NCI-H524 (cell line): Measurements from ENCODE around the gene MBD2.
A peak's percentile ranks its signal among the peaks of the same experiment; 100 is the strongest.

Experiments used
- DNase-seq, 2 experiments: peaks; one replicate each; lab custom pipeline; 2025; lab: John Stamatoyannopoulos, UW

MBD2 gene

DNA sequence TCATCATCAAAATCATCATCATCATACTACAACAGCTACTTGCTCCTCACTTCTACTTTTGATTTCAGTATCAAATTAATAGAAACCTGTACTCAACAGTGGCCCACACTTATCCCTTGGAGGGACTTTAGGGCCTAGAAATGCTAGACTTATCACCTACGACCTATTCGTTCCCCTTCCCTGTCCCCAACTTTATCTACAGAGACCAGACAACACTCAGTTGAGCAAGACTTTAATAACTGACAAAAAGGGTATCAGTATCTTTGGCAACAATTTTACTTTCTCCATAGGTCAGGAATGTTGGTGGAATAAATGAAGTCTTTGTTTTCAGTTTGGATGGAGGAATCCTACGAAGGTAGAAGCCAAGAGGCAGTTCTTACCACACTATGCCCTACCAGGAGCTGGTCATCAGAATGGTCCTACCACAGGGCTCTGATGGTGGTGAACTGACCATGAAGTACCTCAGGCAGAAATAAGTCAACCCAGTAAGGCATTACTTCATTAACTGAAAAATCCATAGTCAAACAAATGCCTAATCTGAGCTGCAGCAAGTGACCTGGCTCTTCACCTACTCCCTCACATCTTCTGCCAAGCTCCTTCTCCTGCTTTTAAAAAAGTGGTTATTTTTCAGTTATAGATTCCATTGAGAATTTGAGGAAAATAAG lies 26.6 kb downstream of the MBD2 start:
- DNase-seq: no peak

DNA sequence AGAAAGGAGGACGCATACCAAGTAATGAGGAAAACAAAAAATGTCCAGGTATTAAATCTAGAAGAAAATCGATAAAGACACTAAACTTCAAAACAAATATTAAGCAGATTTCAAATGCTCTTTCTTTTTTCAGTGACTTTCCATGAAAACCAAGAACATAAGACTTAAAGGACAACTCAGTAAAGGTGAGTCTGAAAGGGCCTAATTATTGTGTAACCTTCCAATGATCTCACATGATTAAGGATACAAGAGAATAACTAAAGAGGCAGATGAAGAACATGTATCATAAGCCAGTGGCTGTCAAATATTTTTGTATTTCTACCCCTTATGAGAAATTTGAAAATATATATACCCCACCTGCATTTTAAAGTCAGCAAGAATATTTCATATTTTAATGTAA lies 30.7 kb downstream of the MBD2 start:
- DNase-seq: no peak

DNA sequence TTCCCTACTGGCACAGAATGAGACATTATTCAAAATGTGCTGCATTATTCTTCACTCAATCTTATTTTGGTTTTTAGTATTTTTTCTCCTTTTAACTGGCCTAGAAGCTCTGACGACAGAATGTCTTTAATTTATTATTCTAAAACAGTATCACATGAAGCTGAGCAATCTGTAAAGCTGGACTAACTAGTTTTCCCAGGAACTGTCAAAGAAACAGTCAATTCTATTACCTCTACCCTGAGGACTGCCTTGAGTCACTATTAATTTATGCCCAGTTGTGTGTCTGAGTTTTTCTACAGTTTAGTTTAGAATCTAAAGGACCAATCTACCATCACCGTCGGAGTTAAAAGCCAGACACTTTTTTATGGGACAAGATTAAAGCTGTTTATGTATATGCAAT lies 31.6 kb downstream of the MBD2 start:
- no peak for DNase-seq

DNA sequence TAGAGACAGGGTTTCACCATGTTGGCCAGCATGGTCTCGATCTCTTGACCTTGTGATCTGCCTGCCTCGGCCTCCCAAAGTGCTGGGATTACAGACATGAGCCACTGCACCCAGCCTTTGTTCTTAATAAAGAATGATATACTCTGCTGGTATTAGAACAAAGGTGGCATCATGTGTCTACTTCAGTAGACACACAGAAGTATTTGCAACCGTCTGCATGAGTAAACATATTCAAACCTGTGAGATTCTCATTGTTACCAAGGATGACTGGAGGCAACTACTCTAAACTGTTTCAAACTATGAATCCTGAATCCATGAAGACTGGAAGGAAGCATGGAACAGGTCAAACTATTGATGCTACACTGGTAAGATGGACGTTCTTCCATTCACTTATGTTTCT lies 32.1 kb downstream of the MBD2 start:
- no peak for DNase-seq

DNA sequence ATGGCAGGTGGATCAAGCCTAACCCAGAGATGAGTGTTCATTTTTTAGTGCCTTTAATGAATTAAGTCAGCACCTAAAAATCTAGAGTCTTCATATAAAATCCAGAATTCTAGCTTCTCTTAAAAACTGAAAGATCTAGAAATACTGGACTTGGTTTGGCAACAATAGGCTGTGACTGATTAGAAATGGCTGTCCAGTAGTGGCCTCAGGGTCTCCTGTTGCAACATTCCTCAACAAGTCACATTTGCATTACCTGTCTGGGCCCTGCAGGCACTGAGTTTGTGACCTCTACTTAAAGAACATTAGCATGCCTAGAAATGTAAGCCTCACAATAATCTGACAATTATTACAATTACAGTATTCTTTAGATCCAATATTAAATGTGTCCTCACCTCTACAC lies 33.1 kb downstream of the MBD2 start:
- no peak for DNase-seq

DNA sequence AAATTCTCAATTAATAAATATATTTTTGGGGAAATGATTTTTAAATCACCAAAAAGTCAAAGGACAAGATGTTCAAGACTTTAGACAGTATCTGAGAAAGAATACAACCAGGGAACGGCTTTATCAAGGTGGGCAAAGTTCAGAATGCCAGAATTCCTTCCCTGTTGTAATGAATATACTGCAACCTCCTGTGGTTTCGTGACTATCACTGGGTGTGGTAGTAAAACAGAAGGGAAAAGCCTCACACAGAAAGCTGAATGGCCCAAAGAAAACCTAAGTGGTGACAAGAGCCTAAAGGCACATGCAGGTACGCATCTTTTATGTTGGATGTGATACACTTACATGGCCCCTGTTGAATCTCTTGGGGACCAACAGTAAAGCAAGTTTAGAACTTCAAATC lies 37.1 kb downstream of the MBD2 start:
- DNase-seq: no peak

DNA sequence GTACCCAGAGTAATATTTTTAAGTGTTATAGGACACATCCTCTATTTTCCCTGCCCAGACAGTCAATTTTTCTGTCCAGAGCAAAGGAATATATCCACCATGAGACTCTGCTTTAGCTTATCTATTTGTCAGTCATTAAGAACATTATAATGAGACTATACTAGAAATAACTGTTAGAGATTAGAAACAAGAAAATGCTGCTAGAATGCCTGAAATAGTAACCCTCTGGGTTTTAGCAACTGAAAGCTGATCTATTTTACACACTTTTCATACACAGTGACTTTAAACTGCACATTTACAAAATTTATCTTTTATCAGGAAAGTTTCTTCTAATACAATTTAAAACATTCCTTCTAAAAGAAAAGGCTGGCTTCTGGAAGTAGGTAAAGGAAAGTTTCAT lies 39.6 kb downstream of the MBD2 start:
- no peak for DNase-seq

DNA sequence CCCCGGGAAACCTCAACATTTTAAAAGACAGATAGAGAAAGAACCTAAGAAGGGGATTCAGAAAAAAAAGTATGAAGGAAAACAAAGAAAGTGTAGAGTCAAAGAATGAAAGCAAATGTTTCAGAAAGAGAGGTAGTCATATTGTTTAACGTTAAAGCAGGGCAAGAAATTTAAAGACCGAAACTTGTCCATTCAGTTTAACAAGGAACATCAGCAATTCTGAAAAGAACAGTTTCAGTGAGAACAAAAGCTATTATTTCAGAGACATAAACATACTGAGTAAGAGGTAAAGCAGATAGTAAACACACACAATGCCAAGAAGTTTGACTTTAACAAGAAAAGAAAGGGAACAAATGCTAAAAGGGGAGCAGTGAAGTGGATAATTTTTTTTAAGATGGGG lies 41.1 kb downstream of the MBD2 start:
- no peak for DNase-seq

DNA sequence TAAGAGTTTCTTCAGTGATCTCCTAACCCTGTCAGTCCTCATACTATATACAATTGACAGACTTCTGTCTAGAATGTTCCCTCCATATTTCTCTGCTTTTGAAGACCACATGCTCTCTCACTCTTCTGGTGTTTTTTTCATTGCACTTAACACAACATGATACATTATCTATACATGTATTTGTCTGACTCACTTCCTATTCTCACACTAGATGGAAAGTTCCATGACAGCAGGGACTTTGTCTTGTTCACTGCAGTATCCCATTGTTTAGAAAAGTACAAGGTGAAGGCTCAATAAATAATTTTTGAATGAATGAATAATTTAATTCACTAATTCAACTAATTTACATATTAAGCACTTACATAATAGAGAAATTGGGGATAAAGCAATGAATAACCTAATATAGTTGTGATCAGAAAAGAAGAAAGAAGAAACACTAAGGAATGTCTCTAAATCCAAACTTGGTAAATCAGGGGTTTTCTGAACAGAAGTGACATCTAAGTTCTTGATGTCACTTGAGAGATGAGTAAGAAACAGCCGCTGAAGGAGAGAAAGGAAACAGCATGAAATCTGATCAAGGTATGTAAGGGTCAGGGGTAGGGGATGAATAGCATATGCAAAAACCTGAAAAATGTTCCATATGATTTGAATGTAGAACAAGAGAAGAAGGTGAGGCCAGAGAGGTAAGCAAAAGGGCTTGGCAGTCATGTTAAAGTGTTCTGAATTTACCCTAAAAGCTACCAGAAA lies 42.4 kb downstream of the MBD2 start:
- no peak for DNase-seq

DNA sequence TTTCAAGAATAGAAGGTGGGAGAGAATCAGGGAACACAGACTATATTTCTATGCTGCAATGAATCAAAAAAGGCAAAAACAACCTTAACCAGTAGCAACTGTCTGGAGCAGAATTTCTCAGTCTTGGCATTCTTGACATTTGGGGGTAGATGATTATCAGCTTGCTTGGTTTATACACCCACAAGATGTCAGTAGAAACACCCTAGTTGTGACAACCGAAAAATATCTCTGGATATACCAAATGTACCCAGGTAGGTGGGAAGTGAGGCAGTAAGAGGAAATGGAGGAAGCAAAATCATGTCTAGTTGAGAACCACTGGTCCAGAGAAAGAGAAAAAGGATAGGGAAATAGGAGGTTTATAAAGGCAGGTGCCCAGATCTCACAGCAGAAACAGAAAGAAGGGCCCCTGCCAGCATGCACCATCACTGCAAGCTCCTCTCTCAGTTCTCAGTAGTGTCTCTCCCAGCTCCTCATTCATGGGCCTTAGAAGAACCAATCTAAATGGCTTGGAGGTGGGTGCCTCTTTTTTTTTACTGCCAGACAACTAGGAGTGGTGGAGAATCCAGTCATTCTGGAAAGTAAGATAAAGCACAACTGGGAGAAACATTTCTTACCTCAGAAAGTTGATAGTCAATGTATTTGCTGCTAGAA lies 50.4 kb downstream of the MBD2 start:
- no peak for DNase-seq

DNA sequence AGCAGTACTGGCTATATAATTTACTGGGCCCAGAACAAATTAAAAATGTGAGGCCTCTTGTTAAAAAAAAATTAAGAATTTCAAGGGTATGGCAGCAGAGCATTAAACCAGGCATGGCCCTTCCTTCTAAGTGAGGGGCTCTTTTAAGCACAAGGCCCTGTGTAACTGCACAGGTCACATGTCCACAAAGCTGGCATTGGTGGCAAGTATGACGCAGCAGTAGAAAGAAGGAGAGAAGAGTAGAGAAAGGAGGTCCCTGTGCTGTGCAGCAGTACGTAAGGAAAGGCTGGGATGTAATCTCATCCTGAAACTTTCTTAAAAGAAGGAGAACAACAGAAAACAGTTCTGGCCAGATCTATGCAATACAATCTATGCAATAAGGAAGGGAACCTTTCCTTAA lies 51.2 kb downstream of the MBD2 start:
- no peak for DNase-seq

DNA sequence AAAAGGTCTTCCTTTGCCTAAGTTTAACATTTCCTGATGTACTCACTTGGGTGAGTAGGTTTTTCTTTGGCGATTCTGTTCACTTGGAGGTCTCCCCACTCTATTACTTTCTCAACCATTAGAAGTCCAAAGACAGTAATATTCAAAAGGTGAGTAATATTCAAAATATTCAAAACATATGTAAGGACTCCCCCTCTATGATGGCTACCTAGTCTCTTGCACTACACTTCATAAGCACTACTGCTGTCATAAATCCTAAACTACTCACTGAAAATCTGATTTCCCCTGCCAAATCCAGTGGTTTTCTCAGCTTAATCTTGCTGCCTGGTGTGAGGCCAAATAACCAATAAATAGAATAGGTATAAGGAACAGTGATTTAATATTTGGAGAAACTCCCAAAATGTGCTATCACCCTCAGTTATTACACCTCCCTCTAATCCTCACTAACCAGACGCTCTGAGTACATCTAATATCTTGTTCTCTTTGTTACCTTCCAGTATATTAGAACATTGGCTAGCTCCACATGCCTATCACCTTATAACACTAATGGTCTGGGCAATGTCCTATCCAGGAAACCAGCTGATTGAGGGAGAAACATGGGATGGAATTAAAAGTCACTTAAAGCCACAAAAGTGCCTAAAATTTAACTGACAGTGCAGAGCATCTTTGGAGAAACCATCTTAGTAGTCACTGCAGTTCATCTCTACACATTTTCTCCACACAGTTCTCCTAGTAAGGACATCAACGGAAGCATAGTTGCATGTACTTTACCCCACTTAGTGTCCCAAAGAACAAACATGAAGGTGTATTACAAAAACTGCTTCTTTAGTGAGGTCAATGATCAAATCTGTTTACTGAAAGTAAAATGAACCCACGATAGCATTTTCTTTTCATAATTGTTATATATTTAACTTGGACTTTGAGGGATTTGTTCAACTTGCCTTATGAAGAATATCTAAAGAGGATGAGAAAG lies 54.8 kb downstream of the MBD2 start:
- DNase-seq: no peak

DNA sequence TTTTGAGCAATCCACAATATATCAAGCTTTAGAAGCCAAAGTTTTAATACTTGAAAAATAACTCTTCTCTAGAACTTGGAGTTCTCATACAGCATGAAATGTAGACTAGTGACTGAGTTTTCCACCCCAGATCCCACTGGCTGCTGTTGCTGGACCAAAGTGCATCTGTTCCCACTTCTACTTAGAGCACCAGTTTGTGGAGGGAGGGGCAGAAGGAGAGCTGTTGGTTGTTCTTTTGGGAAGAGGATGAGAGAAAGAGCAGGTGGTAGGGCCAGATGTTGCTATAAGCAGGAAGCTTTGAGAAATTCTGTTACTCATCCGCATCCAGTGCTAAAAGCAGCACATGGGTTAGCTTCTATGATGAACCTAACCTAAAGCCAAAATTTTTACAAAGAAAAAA lies 59.0 kb downstream of the MBD2 start:
- DNase-seq: peak; percentile 88 to 93

DNA sequence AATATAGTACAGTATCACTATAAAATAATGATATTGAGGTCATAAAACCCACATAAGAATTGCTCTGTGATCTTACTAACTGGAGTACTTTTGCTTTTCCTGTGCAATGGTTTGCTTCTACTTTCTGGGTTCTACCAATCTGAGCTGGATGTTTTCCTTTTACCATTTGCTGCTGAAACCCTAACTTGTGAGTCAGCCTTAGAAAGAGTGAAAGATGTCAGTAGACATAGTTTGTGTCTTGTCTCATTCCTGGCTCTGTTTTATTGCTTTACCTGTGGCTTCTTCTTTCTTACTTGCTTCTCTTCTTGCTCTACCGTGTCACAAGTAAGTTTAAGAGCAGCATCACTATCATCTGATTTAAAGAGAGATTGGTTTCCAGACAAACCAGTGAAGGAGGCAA lies 61.0 kb downstream of the MBD2 start:
- DNase-seq: no peak

DNA sequence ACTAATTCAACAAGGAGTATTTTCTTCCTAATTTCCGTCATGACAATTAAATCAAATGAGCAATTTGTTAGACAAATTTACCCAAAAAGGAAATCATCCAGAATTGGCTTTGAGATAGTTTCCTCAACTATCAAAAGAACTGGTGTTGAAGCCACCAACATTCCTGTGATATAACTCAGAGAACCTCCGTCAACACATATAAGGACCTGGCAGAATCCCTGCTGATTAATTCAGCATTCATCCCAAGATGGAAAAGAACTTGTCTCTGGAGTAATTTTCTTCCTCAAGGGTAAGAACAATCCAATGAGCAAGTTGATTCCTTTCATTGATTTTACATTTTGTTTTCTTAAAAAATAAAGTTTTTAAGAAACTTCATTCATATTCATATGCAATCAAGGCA lies 62.0 kb downstream of the MBD2 start:
- DNase-seq: no peak

DNA sequence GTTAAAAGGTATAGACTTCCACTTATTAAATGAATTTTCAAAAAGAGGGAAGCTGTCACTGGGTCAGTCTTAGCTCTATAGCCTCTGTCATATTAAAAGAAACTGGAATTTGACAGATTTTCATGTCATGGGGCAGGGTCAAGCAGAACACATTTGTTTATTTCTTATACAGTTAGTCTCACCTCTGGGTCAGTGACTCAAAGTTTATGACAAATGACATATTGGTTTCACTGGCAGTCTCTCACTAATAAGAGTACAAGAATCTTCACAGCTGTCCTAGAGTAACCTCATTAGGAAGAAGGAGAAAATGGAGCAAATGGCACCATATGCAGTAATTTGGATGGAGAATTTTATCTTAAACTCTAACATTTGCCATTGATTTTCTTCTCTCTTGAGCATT lies 63.2 kb downstream of the MBD2 start:
- no peak for DNase-seq

DNA sequence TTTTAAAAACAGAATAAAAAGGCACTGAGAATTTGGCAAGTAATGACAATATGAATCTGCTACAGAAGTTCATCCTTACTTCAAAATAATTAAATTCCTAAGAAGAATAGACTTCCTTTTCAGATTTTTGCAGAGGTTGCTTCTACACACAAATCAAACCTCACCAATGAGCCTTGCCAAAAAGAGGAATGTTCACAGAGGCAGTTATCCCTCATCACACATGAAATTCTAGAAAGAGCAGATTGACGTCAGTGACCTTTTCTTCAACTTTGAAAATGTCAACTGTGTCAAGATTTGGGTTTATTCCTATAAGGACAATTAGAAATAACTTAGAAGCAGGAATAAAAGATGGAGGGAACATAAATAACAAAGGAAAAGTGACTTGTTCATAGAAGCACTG lies 64.6 kb downstream of the MBD2 start:
- DNase-seq: no peak

DNA sequence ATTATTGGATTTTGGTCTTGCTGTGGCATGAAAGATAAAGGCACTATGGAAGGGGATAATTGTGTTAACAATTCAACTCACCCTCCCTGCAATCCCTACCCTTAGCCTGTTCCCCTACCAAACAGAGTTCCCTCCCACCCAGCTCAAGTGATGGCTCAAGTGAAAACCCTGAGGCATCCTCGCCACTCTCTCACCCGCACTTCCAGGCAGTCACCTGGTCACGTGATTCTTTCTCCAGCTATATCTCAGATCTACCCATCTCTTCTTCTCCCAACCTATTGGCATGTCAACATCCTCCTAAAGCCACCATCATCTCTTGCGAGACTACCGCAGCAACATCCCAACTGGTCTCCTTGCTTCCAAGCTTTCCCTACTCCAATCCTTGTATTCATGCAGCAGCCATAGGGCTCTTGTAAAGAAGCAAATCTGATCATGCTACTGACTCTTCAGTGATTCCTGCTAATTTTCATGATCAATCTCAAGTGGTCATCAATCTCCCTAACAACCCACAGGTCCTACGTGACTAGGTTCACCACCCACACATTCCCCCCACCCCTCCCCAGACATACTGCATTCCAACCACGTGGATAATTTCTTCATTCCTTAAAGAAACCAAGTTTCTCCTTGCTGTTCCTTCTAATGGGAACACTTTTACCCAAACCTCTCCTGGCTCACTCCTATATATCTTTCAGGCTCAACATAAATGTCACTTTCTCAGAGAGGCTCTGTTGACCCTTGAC lies 66.7 kb downstream of the MBD2 start:
- DNase-seq: no peak

DNA sequence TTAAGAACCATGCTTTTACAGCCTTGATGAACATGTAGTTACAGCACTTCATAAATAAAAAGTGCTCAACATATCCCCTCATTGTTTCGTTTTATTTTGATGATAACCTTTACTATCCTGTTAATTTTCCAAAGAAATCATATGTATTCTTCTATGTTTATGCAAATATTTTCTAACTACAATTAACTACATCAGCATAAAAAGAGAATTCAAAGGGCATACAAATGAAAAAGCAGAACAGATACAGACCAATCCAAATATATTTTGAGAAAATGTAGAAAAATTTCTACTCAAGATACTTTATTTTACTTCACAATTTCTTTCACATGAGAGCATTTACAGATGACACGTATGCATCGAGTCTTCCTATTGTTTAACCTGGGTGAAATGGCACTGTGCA lies 69.1 kb downstream of the MBD2 start:
- DNase-seq: no peak

DNA sequence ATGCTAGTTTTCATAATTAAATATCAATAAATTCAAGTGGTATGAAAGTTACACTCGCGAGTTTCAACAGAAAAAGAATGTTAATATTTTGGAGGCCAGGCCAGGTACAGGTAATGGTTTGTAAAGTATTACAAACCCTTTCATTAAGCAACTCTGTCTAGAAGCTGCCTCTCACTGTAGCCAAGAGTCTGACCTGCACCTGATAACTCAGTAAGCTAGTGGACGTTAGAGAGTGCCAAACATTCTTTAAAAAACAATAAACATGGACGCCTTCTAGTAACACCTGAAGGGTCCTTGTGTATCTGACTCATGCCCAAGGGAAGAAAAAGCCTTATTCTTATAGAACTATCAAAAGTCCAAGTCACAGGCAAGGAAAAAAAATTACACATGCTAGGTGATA lies 70.2 kb downstream of the MBD2 start:
- DNase-seq: no peak

DNA sequence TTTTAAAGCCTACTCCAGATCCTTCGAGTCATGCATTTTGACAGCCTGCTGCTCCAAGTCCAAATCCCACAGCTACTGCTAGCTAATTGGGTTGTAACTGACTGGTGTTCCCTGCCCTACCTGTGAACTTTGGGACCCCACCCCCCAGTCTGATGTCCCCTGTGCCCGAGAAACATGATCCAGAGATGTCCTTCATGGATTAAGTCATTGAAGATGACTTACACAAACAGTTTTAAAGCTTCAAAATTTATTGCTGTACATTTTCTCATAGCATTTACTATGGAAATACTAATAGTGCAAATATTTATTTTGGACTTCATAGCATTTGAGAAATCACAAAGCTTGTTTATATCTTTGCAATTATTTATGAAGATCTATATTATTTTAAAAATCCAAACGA lies 73.1 kb downstream of the MBD2 start:
- DNase-seq: no peak

DNA sequence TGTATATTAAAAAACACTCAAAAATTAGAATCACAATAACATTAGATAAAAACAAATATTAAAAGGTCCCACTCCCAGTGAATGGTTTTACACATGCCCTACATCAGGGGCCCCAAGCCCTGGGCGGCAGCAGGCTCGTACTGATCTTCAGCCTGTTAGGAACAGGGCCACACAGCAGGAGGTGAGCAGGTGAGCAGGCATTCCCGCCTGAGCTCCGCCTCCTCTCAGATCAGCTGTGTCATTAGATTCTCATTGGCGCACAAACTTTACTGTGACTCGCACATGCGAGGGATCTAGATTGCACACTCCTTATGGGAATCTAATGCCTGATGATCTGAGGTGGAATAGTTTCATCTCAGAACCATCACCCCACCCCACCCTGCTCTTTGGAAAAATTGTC lies 74.2 kb downstream of the MBD2 start:
- no peak for DNase-seq
